Measurements from ENCODE around the gene RBM5.

- TF ChIP-seq CTCF (IDR thresholded peaks at IDR 0.05 in 2 of 3, conservative IDR thresholded peaks at IDR 0.05 in 1 of 3; ENCODE audit: control insufficient read depth in 2 of 3, extremely low read depth in 1 of 3, insufficient read depth in 1 of 3, low read depth in 3 of 3, low read length in 3 of 3) (no peak), MAX (IDR thresholded peaks at IDR 0.05; ENCODE audit: low read depth, low read length) (no peak), CHD1 (IDR thresholded peaks at IDR 0.05; ENCODE audit: low read depth, low read length) (no peak)
Observed at GRCh38 chr3:50057756-50058155, 31.0 kb upstream of the RBM5 start.
